GM18502 (cell line): Measurements from ENCODE around the gene SET.
A peak's percentile ranks its signal among the peaks of the same experiment; 100 is the strongest.
"Not testable (repeated sequence)": the region's sequence is repeated elsewhere in the genome, so short reads cannot be mapped to it uniquely, and the experiment has no call there.

Source experiments
- ATAC-seq: cut with Tn5 transposase; IDR thresholded peaks from one replicate; pipeline ENCODE4 v1.9.1; 2021; ENCODE audit warnings: mild to moderate bottlenecking; ENCODE audit not compliant: unreplicated experiment, poor library complexity

Gene SET

DNA sequence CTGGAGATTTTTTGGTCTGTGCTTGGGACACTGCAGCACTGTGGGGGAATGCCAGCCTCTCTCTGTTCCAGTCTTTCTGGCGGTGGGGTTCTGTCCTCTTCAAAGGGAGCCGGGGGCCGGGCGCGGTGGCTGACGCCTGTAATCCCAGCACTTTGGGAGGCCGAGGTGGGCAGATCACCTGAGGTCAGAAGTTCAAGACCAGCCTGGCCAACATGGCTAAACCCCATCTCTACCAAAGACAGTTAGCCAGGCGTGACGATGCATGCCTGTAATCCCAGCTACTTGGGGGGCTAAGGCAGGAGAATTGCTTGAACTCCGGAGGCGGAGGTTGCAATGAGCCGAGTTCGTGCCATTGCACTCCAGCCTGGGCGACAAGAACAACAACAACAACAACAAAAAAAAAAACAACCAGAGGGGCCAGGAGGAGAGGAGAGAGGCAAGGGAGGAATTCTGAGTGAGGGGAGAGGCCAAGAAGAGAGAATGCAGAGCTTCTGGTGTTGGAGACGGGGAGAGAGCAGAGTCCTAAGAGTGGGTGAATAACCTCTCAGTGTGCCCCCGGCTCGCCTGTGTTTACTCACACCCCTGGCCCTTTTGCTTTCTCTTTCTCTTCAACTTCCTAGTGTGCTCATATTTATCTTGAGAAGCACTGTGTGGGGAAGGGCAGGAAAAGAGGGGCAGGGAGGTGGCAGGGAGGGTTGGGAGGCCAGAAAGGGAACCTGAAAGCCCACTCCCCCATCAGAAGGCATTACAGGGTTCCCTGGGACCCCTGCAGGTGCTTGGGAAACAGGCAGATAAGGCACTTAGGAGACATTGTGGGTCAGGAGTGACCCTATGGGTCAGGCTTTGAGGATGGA lies 3.2 kb upstream of the SET start:
- no peak for ATAC-seq

DNA sequence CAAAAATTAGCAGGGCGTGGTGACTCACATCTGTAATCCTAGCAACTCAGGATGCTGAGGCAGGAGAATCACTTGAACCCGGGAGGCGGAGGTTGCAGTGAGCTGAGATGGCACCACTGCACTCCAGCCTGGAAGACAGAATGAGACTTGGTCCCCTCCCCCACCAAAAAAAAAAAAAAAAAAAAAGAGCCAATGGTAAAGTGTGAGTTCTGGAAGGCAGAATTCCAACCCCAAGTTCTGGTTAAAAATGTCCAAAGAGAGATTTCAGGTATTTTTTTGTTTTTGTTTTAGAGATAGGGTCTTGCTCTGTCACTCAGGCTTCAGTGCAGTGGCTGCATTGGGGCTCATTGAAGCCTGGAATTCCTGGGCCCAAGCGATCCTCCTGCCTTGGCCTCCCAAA lies 1.6 kb upstream of the SET start:
- no peak for ATAC-seq

DNA sequence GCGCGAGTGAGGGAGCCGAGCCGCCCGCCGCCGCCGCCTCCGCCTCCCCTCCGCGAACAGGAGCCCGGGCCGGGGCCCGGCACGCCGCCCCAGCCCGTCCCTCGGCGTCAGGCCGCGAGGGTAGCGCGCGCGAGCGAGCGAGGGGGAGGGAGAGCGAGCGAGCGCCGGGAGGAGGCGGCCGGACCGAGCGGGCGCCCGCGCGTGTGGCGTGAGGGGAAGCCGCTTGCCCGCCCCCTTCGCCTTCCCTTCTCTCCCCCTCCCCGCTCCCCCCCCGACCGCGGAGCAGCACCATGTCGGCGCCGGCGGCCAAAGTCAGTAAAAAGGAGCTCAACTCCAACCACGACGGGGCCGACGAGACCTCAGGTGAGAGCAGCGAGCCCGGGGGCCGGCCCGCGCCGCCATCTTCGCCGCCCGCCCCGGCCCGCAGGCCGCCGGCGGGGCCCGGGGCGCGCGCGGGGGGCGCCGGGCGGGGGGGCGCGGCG lies 312 bp downstream of the SET start:
- peak; percentile 21 for ATAC-seq

DNA sequence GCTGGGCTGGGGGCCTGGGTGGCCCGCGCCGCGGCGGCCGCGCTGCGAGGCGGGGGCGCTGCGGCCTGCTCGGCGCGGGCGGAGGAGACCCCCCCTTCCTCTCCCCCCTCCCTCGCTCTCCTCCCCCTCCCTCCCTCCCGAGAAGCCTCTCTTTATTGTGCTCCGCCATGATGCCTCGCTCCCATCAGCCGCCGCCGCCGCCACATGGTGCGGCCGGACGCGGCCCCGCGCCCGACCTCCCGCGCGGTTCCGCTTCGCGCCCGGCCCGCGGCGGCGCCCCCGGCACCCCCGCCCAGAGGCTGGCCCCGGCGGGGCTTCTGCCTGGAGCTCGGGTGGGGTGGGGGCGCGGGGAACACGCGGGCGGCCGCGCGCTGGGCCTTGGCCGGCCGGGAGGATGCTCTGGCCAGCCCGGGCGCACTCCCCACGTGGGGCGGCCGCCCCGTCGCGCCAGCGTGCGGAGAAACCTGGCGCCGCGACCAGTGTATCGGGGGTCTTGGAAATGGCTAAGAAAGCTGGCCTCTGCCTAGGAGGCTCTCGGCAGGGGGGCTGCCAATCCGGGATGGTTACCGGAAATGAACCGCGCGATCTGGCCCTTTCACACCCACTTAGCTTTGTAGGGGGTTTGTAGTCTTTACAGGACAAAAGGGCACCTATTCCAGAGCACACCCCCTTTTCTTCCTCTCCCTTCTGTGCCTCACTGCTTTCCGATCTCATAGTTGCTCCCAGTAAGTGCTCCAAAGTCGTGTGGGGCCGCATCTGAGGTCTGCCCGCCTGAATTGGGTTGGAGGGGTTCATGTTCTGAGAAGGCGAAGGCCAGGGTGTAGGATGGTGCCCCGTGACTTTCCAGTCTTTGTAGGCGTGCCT lies 1.0 kb downstream of the SET start:
- ATAC-seq = no peak

DNA sequence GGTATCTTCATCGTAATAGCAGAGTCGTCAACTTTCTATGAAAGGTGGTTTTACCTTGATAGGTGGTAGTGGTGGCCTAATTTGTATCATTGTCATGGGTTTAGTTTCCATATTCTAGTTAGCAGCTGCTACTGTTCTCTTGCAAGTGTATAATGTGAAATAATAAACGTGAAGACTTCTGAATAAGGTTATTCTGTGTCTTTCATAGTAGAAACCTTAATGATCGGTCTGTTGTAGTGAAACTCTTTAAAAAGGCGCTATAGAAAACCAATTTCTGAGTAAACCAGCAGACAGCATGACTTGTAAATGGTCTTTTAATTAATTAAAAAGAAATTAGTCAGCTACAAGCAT lies 1.6 kb downstream of the SET start:
- ATAC-seq = no peak

DNA sequence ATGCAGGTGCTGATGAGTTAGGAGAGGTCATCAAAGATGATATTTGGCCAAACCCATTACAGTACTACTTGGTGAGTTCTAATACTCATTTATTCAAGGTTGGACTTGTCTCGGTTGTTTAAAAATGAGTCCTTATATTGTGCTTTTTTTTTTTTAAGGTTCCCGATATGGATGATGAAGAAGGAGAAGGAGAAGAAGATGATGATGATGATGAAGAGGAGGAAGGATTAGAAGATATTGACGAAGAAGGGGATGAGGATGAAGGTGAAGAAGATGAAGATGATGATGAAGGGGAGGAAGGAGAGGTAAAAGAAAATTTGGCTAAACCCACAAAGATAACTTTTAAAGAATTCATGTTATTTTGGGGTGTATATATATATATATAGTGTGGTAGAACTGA lies 4.7 kb downstream of the SET start:
- ATAC-seq = not testable (repeated sequence)

DNA sequence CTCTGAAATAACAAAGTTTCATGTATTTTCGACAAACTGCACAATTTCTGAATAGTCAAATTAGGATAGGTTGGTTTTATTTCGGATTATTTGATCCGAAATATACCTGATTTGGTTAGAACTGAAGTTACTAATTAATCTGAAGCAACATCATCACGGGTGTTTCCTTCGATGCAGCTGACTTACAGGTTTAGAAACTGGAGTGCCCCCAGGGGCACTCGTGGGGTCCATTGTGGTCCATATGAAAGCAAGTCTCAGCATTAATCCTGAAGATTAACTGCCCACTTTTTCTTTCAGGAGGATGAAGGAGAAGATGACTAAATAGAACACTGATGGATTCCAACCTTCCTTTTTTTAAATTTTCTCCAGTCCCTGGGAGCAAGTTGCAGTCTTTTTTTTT lies 5.3 kb downstream of the SET start:
- ATAC-seq = no peak

DNA sequence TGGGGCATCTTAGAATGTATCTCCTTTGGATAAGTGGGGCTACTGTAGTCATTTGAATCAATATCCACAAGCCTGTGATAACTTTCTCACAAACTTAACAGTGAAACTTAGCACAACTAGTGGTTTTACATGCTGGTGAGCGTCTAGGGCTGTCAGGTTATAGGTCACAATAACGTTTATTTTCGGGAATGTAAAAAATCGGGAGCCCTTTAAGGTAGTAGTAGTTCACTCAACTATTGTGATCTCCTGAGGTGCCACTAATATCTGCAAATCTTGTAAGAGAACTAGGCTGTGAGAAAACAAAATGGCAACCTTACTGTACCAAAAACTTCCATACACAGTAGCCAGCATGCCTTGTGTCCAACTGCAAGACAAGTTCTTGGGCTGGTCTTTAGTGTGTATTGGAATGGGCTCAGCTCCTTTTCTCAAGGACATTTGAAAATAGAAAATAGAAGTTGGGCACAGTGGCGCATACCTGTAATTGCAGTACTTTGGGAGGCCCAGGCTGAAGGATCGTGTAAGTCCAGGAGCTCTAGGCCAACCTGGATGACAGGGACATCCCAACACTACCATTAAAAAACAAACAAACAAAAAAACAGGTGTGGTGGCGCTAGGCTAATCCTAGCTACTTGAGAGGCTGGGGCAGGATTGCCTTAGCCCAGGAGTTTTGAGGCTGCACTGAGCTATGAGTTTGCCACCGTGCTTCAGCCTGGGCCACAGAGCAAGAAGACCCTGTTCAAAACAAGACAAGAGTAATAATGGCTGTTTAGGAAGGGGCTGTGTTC lies 8.1 kb downstream of the SET start:
- no peak for ATAC-seq

DNA sequence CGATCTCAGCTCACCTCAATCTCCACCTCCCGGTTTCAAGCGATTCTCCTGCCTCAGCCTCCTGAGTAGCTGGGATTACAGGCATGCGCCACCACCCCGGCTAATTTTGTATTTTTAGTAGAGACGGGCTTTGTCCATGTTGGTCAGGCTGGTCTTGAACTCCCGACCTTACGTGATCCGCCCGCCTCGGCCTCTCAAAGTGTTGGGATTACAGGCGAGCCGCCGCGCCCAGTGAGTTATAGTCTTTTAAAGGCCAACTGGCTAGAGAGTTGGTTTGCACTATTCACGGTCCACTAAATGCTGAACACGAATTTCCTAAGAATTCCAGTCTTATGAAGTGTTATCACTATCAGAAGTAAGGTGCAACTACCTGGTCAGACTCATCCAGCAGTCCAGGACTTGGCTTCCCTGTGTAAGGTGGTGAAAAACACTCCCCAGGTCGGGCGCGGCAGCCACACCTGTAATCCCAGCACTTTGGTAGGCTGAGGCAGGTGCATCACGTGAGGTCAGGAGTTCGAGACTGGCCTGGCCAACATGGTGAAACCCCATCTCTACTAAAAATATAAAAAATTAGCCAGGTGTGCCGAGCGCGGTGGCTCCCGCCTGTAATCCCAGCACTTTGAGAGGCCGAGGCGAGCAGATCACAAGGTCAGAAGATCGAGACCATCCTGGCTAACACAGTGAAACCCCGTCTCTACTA lies 10.2 kb downstream of the SET start:
- ATAC-seq = not testable (repeated sequence)

DNA sequence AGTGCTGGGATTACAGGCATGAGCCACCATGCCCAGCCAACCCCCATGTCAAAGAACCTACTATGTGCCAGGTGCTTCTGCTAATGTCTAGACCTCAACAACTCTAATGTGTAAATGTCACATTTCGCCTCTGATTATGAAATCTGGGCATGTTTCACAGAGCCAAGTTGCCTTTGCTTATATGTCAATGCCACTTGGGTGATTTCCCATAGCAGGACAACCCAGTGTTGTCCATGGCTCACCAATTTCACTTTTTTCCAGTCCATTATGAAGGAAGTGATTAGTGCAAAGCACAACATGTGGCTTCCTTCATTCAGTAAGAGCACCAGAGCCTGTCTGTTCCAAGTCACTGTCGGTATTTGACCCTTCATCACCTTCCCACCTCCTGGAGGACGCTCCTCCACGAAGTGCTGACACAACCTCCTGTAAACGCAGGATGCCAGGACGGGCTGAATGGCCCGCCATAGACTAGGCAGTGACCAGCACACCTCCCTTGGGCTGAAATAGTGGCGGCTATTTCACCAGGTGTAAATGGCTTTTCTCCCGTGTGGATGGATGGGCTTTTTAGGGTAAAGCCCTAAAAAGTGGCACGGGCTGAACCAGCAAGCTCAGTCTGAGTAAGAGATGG lies 12.3 kb downstream of the SET start:
- ATAC-seq = no peak

DNA sequence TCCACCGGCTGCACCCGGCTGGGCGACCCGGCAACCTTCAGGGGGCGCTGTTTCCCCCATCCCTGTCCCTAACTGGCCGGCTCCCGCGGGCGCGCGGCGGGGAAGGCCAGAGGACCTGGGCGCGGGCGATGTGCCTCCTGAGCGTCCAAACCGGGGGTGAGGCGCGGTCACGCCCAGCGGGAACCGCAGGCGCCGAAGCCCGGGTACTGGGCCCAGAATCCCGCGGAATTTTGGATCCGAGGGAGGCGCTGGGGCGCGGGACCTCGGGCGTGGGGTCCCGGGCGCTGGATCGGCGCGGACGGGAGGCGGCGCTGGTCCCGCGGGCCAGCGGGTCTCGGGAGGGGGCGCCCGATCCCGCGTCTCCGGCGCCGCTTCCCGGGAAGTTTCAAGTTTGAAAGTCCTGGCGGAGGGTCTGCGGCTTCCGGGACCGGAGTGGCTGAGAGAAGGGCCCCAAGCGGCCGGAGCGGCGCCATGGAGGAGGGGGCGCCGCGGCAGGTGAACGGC lies 13.5 kb downstream of the SET start, which contains the start of gene PKN3:
PKN3 (plus strand) TSS at position 59 of the 504 bp plus-strand sequence; CDS start at position 472, 413 bp downstream.
- ATAC-seq = peak; percentile 67

DNA sequence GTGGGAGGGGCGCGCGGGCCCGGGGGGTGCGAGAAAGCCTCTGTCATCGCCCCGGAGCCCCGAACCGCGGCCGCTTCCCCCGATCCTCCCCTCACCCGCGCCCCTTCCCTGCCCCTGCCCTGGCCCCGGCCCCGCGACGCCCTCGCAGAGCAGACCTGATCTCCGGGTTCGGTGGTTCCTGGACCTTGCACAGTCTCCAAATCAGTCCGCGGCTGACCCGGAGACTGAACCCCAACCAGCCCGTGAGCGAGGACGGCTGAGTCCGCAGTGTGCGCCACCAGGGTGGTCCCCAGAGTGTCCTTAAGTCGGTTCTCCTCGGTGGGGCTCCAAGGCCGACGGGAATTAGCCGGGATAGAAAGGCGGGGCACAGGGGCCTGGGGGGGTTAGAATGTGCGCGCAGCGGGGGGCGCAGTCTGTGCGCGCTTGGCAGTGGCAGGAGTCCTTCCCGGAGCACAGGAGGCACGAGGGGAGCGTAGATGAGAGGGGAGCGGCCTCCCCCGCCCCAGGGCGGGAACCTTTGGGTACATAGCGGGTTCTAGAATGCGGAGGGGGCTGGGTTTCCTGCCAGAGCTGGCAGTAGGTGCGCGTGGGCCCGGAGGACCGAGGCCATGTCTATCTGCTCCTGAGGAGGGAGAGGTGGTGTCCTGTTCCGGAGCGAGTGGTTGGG lies 14.1 kb downstream of the SET start:
- peak; percentile 30 for ATAC-seq

DNA sequence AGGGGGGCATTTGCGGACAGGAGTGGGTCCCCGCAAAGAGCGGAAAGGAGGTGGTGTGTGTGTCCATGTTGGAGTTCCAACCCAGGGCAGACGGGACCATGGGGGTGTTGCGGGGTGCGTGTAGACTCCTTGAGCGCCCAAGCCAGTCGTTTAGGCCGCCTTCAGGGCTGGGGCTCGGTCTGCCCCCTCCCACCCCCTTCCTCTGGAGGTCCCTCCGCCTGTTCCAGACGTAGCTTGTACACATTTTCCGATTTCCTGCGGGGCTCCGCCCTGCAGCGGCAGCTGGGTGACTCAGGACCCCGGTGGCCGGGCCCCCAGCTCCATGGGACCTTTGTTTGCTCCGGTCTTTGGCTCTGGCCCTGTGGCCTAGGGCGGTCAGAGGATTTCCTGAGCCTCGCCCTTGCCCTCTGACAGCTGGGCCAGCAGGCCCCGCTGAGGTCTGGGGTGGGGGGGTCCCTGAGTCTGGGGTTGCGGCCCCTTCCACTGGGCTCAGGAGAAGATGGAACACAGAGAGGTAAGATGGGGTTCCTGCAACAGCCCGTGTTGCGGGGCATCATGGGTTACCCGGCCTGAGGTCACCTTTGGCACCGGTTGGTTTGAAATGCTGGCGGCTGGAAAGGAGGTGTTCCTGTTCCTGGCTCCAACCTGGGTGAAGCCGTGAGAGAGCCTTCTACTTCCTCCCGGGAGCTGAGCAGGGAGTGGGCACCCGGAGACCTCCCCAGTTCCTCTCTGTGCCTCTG lies 14.8 kb downstream of the SET start:
- no peak for ATAC-seq

DNA sequence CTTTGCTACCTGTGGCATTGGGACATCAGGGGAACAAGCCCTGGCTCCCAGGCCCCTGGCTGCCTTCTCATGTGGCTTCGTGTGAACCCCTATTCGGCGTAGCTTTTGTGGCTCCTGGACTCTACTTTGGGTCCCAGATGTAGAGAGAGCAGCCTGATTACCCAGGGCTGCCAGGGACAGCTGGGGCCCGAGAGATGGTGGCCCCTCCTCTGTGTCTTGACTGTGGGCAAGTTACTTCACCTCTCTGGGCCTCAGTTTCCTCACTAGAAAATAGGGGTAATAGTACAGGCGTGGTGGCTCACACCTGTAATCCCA lies 15.3 kb downstream of the SET start:
- ATAC-seq = no peak

DNA sequence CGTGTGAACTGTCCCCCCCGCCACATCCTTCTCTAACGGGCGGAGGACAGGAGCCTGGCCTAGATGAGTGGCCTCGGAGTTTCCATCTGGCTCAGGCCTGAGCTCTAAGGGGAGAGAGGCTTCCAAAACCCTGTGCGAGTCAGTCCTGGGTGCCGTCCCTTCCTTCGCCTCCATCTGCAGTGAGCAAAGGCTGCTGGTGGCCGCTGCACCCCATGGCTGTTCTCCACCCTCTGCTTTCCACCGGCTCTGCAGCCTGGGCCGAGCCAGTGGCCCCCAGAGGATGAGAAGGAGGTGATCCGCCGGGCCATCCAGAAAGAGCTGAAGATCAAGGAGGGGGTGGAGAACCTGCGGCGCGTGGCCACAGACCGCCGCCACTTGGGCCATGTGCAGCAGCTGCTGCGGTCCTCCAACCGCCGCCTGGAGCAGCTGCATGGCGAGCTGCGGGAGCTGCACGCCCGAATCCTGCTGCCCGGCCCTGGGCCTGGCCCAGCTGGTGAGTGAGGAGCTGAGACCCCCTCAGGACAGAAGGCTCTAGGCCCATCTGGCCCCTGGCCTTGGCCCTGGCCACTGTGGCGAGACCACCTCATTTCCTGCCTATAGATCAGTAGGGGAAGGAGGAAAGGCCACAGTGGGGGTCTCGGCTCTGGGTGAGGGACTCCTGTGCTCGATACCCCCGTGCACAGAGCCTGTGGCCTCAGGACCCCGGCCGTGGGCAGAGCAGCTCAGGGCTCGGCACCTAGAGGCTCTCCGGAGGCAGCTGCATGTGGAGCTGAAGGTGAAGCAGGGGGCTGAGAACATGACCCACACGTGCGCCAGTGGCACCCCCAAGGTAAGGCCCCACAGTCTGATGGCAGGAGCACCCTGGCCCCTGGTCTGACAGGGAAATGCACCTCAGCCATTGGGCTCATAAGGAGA lies 16.3 kb downstream of the SET start:
- ATAC-seq = no peak

DNA sequence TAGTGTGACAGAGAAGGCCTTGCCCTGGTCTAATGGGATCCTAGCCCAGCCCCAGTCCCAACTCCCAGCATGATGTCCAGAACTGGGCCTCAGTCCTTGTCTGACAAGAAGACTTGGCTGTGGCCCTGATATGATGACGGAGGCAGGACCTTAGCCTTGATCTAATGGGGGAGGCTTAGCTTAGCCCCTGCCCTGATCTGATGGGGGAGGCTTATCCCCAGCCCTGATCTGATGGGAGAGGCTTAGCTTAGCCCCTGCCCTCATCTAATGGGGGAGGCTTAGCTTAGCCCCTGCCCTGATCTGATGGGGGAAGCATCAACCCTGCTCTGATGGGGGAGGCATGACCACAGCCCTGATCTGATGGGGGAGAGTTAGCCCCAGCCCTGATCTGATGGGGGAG lies 17.0 kb downstream of the SET start:
- no peak for ATAC-seq

DNA sequence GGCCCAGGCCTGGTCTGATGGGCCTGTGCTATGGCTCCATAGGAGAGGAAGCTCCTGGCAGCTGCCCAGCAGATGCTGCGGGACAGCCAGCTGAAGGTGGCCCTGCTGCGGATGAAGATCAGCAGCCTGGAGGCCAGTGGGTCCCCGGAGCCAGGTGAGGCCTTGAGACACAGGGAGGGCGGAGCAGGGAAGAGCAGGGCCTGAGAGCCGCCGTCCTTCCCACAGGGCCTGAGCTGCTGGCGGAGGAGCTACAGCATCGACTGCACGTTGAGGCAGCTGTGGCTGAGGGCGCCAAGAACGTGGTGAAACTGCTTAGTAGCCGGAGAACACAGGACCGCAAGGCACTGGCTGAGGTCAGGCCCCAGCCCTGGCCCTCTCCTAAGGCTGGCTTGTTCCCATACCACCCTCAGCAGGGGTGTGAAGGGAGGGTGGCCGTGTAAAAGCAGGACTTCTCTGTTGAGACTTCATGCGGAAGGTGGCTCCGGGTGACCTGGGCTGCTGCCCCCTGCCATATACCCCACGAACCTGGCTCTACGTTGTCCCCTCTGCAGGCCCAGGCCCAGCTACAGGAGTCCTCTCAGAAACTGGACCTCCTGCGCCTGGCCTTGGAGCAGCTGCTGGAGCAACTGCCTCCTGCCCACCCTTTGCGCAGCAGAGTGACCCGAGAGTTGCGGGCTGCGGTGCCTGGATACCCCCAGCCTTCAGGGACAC lies 17.8 kb downstream of the SET start:
- ATAC-seq = no peak
